H9 (cell line): ENCODE measurements around the gene DGKB. TPM values are rescaled to one million over a fixed set of nuclear protein-coding genes. Genes with fewer than 3 reads are reported as not detected.

ENCODE experiments used
- DNase-seq: peaks from one replicate; pipeline ENCODE4 v3.0.0-alpha.2; 2017
- H2AFZ ChIP-seq: one replicate; pipeline ENCODE4 v1.6.1; 2013; ENCODE audit warnings: mild to moderate bottlenecking, low read length, control low read depth, moderate library complexity
- H2AK5ac ChIP-seq: 2 replicates; pipeline ENCODE4 v1.6.1; 2013; ENCODE audit warnings: low read length, control low read depth, mixed read lengths; ENCODE audit not compliant: insufficient read length
- H2BK120ac ChIP-seq: one replicate; pipeline ENCODE4 v1.6.1; 2013; ENCODE audit warnings: low read depth, mild to moderate bottlenecking, low read length, control low read depth, inconsistent platforms; ENCODE audit not compliant: poor library complexity, severe bottlenecking
- H2BK12ac ChIP-seq: 2 replicates; pipeline ENCODE4 v1.6.1; 2013; ENCODE audit warnings: low read length, control low read depth, mixed read lengths, low read depth; ENCODE audit not compliant: insufficient read length
- H2BK15ac ChIP-seq: 2 replicates; pipeline ENCODE4 v1.6.1; 2013; ENCODE audit warnings: low read depth, low read length, control low read depth
- H2BK20ac ChIP-seq: one replicate; pipeline ENCODE4 v1.6.1; 2013; ENCODE audit warnings: low read depth, mild to moderate bottlenecking, low read length, control low read depth, inconsistent platforms; ENCODE audit not compliant: poor library complexity, severe bottlenecking
- H2BK5ac ChIP-seq: 2 replicates; pipeline ENCODE4 v1.6.1; 2013; ENCODE audit warnings: low read length, control low read depth, mixed read lengths; ENCODE audit not compliant: insufficient read length
- H3K14ac ChIP-seq: 2 replicates; pipeline ENCODE4 v1.6.1; 2013; ENCODE audit warnings: low read length, control low read depth; ENCODE audit not compliant: insufficient read depth
- H3K18ac ChIP-seq: 2 replicates; pipeline ENCODE4 v1.6.1; 2013; ENCODE audit warnings: low read depth, mild to moderate bottlenecking, mixed read lengths, low read length, control low read depth; ENCODE audit not compliant: insufficient read length
- H3K23ac ChIP-seq: 2 replicates; pipeline ENCODE4 v1.6.1; 2013; ENCODE audit warnings: low read length, control low read depth, mixed read lengths, low read depth; ENCODE audit not compliant: insufficient read length
- H3K23me2 ChIP-seq: 2 replicates; pipeline ENCODE4 v1.6.1; 2013; ENCODE audit warnings: low read depth, mild to moderate bottlenecking, mixed read lengths, low read length, control low read depth; ENCODE audit not compliant: insufficient read length, poor library complexity, severe bottlenecking
- H3K27ac ChIP-seq: 2 replicates; pipeline ENCODE4 v1.5.1; 2013; ENCODE audit warnings: low read length, control low read depth, mixed read lengths, low read depth; ENCODE audit not compliant: insufficient read length
- H3K27me3 ChIP-seq: 2 replicates; pipeline ENCODE4 v1.6.1; 2013; ENCODE audit warnings: low read length, control low read depth, inconsistent platforms; ENCODE audit not compliant: insufficient read depth
- H3K4ac ChIP-seq: 2 replicates; pipeline ENCODE4 v1.6.1; 2013; ENCODE audit warnings: low read depth, mild to moderate bottlenecking, control low read depth, inconsistent platforms, low read length, moderate library complexity
- H3K4me1 ChIP-seq: 2 replicates; pipeline ENCODE4 v1.6.1; 2013; ENCODE audit warnings: low read length, control low read depth, inconsistent platforms; ENCODE audit not compliant: insufficient read depth
- H3K4me2 ChIP-seq: 2 replicates; pipeline ENCODE4 v1.6.1; 2013; ENCODE audit warnings: low read length, control low read depth, mixed read lengths; ENCODE audit not compliant: insufficient read length, insufficient read depth
- H3K56ac ChIP-seq: 2 replicates; pipeline ENCODE4 v1.6.1; 2013; ENCODE audit warnings: low read depth, mild to moderate bottlenecking, mixed read lengths, low read length, control low read depth; ENCODE audit not compliant: insufficient read length
- H3K79me1 ChIP-seq: 2 replicates; pipeline ENCODE4 v1.6.1; 2013; ENCODE audit warnings: low read depth, mild to moderate bottlenecking, moderate library complexity, low read length, control low read depth, inconsistent platforms; ENCODE audit not compliant: insufficient read depth, poor library complexity, severe bottlenecking
- H3K79me2 ChIP-seq: 2 replicates; pipeline ENCODE4 v1.6.1; 2013; ENCODE audit warnings: low read length, control low read depth, inconsistent platforms; ENCODE audit not compliant: insufficient read depth
- H3K9ac ChIP-seq: 2 replicates; pipeline ENCODE4 v1.6.1; 2013; ENCODE audit warnings: low read length, control low read depth, mixed read lengths; ENCODE audit not compliant: insufficient read length; ENCODE audit errors: extremely low read depth
- H3K9me3 ChIP-seq: one replicate; pipeline ENCODE4 v1.6.1; 2013; ENCODE audit warnings: low read depth, low read length, inconsistent platforms; ENCODE audit not compliant: control insufficient read depth
- H3T11ph ChIP-seq: one replicate; pipeline ENCODE4 v1.6.1; 2013; ENCODE audit warnings: mild to moderate bottlenecking, low read length, control low read depth, inconsistent platforms
- H4K20me1 ChIP-seq: one replicate; pipeline ENCODE4 v1.6.1; 2013; ENCODE audit not compliant: control insufficient read depth, insufficient read length, insufficient read depth
- H4K5ac ChIP-seq: 2 replicates; pipeline ENCODE4 v1.6.1; 2013; ENCODE audit warnings: low read depth, mild to moderate bottlenecking, mixed read lengths, low read length, control low read depth; ENCODE audit not compliant: insufficient read length
- H4K8ac ChIP-seq: replicated peaks from 2 replicates; pipeline ENCODE4 v1.6.1; 2013; ENCODE audit warnings: low read length, control low read depth, mixed read lengths, low read depth; ENCODE audit not compliant: insufficient read length
- H4K91ac ChIP-seq: 2 replicates; pipeline ENCODE4 v1.6.1; 2013; ENCODE audit warnings: low read depth, mild to moderate bottlenecking, moderate library complexity, mixed read lengths, low read length, control low read depth; ENCODE audit not compliant: insufficient read length
- H3K27ac Mint-ChIP-seq, 3 experiments: 2 replicates in 2 of 3; 3 replicates in 1 of 3; pipeline ENCODE4 v1.8.0; 2020 to 2021; ENCODE audit warnings: mixed read lengths in 3 of 3, mild to moderate bottlenecking in 1 of 3, moderate library complexity in 1 of 3
- H3K27me3 Mint-ChIP-seq: 2 replicates; pipeline ENCODE4 v1.8.0; 2021; ENCODE audit warnings: low read depth, mild to moderate bottlenecking, moderate library complexity, mixed read lengths
- H3K36me3 Mint-ChIP-seq, 3 experiments: 2 replicates in 2 of 3; 3 replicates in 1 of 3; pipeline ENCODE4 v1.8.0; 2020 to 2021; ENCODE audit warnings: low read depth in 3 of 3, mixed read lengths in 3 of 3; ENCODE audit not compliant: insufficient read depth in 1 of 3
- H3K4me1 Mint-ChIP-seq, 2 experiments: 2 replicates each; pipeline ENCODE4 v1.8.0; 2020; ENCODE audit warnings: mixed read lengths in 2 of 2
- H3K4me3 Mint-ChIP-seq, 2 experiments: 2 replicates in 1 of 2; 3 replicates in 1 of 2; pipeline ENCODE4 v1.8.0; 2020 to 2021; ENCODE audit warnings: mild to moderate bottlenecking in 2 of 2, mixed read lengths in 2 of 2, moderate library complexity in 1 of 2
- H3K9me3 Mint-ChIP-seq, 2 experiments: 2 replicates in 1 of 2; 3 replicates in 1 of 2; pipeline ENCODE4 v1.8.0; 2020; ENCODE audit warnings: mild to moderate bottlenecking in 2 of 2, mixed read lengths in 2 of 2, moderate library complexity in 1 of 2
- WGBS: extraction: QIAGEN DNeasy Blood & Tissue Kit; methylation state at CpG from one replicate; pipeline ENCODE4 v1.1.7; 2013; ENCODE audit warnings: missing lambda C conversion rate, low lambda C conversion rate, mixed read lengths; ENCODE audit not compliant: insufficient read length; ENCODE audit errors: extremely low coverage; 5-methylcytosine and 5-hydroxymethylcytosine counted together
- total RNA-seq: library from RNA; stranded (reverse); gene quantifications from 2 replicates; pipeline ENCODE4 v1.2.1, GENCODE V29; 2021
- TF ChIP-seq, protein P1 (sequence below): fragments of 200-600 bp; sonication (generic); conservative IDR thresholded peaks from 3 replicates; pipeline ENCODE4 v1.8.0; 2021; ENCODE audit warnings: antibody characterized with exemption, mild to moderate bottlenecking

DGKB gene
- total RNA-seq, 1 experiment from 2014 or later: 0.26 TPM

DNA sequence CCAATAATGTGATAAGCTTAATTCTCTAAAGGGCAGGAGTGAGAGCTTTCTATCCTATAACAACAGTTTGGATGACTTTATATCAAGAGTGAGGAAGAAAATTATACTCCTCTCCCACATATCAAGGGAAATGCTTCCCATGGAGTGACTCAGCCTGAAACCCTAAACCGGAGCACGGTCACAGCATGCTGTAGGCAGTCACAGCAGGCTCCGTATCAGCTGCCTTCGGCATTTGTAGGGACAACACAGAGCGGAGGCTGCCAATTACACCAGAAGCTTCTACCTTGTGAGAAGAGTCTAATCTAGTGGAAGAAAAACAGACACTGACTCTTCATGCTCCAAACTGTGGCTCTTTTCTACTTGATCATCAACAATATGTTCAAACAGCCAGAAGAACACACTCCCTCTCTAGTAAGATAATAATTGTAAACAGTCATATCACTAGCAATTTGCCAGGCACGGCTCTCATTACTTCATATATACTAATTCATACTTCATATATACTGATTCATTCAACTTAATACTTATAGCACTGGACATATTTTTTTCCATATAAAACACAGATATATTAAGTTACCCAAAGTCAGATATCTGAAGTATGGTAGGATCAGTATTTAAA, 65.9 kb downstream of the DGKB start:
- no peaks in the 10 kb centered on the region for H3K27me3 ChIP-seq
- H3K18ac ChIP-seq: no peak overlapping the region
- Mint-ChIP-seq H3K4me3 (peak overlapping the region in 1 of 2 experiments; percentile 44; a peak in 1 of 5 replicates), H3K27ac (peak overlapping the region; percentile 15 to 94 (median 94); a peak in 5 of 7 replicates), H3K27me3 (no peaks in the 10 kb centered on the region), H3K4me1 (peaks cover 45 to 50% of the 10 kb centered on the region in 2 experiments), H3K36me3 (peaks cover 0 to 9% (median 6%) of the 10 kb centered on the region in 3 experiments; a peak in 4 of 7 replicates), H3K9me3 (peaks cover 0 to under 1% of the 10 kb centered on the region in 2 experiments; a peak in 2 of 5 replicates)
- H3K9ac ChIP-seq: no peak overlapping the region
- no peak overlapping the region for H3K27ac ChIP-seq
- H3T11ph ChIP-seq: no peak overlapping the region
- H3K9me3 ChIP-seq: no peaks in the 10 kb centered on the region
- peaks cover 13% of the 10 kb centered on the region for H3K4me1 ChIP-seq
- no peak overlapping the region for H3K56ac ChIP-seq
- H4K8ac ChIP-seq: no peak overlapping the region
- TF ChIP-seq, protein P1, sequence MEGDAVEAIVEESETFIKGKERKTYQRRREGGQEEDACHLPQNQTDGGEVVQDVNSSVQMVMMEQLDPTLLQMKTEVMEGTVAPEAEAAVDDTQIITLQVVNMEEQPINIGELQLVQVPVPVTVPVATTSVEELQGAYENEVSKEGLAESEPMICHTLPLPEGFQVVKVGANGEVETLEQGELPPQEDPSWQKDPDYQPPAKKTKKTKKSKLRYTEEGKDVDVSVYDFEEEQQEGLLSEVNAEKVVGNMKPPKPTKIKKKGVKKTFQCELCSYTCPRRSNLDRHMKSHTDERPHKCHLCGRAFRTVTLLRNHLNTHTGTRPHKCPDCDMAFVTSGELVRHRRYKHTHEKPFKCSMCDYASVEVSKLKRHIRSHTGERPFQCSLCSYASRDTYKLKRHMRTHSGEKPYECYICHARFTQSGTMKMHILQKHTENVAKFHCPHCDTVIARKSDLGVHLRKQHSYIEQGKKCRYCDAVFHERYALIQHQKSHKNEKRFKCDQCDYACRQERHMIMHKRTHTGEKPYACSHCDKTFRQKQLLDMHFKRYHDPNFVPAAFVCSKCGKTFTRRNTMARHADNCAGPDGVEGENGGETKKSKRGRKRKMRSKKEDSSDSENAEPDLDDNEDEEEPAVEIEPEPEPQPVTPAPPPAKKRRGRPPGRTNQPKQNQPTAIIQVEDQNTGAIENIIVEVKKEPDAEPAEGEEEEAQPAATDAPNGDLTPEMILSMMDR: no peak
- no peak overlapping the region for H4K5ac ChIP-seq
- H2BK15ac ChIP-seq: no peak overlapping the region
- no peak overlapping the region for H2AK5ac ChIP-seq
- H4K91ac ChIP-seq: no peak overlapping the region
- no peaks in the 10 kb centered on the region for H3K79me1 ChIP-seq
- no peak overlapping the region for H3K23ac ChIP-seq
- H3K14ac ChIP-seq: no peak overlapping the region
- DNase-seq: peak; percentile 80
- no peak overlapping the region for H3K4me2 ChIP-seq
- no peak overlapping the region for H2BK12ac ChIP-seq
- H2BK5ac ChIP-seq: no peak overlapping the region
- no peaks in the 10 kb centered on the region for H3K23me2 ChIP-seq
- no peak overlapping the region for H3K4ac ChIP-seq
- H3K79me2 ChIP-seq: no peaks in the 10 kb centered on the region
- WGBS: 100% methylated on average over 1 of the region's 6 CpGs
- no peak overlapping the region for H2BK120ac ChIP-seq
- H2AFZ ChIP-seq: no peak overlapping the region
- H2BK20ac ChIP-seq: no peak overlapping the region
- no peaks in the 10 kb centered on the region for H4K20me1 ChIP-seq
